ENCODE data around the gene RGS7BP.
"Not testable (repeated sequence)": the region's sequence is repeated elsewhere in the genome, so short reads cannot be mapped to it uniquely, and the experiment has no call there.

Gene RGS7BP

GRCh38 chr5:64518793-64519192 is 13.0 kb downstream of the RGS7BP start:
- Mint-ChIP-seq H3K27ac (no peak overlapping the region), H3K9me3 (no peaks in the 10 kb centered on the region), H3K4me3 (no peak overlapping the region), H3K36me3 (ENCODE audit: low read depth) (no peaks in the 10 kb centered on the region), H3K4me1 (ENCODE audit: low read depth) (no peaks in the 10 kb centered on the region), H3K27me3 (no peaks in the 10 kb centered on the region)

- H3K4me3 Mint-ChIP-seq, result no peak overlapping the region
- H3K36me3 Mint-ChIP-seq (ENCODE audit: low read depth), result no peaks in the 10 kb centered on the region
- no peaks in the 10 kb centered on the region for H3K9me3 Mint-ChIP-seq
- H3K4me1 Mint-ChIP-seq (ENCODE audit: low read depth), result no peaks in the 10 kb centered on the region
- no peak overlapping the region for H3K27ac Mint-ChIP-seq
- no peaks in the 10 kb centered on the region for H3K27me3 Mint-ChIP-seq
These were observed 13.4 kb downstream of the RGS7BP start for GRCh38 chr5:64519263-64519662.

- H3K4me3 Mint-ChIP-seq, result no peak overlapping the region
- no peaks in the 10 kb centered on the region for H3K27me3 Mint-ChIP-seq
- no peak overlapping the region for H3K27ac Mint-ChIP-seq
- H3K4me1 Mint-ChIP-seq (ENCODE audit: low read depth), result no peaks in the 10 kb centered on the region
- no peaks in the 10 kb centered on the region for H3K9me3 Mint-ChIP-seq
- no peaks in the 10 kb centered on the region for H3K36me3 Mint-ChIP-seq (ENCODE audit: low read depth)
These were observed 21.1 kb downstream of the RGS7BP start for GRCh38 chr5:64526734-64527439.

GRCh38 chr5:64530076-64530475 is 24.3 kb downstream of the RGS7BP start:
- H3K27ac Mint-ChIP-seq, result no peak overlapping the region
- H3K4me3 Mint-ChIP-seq, result no peak overlapping the region
- H3K4me1 Mint-ChIP-seq (ENCODE audit: low read depth), result no peaks in the 10 kb centered on the region

GRCh38 chr5:64532212-64532611 is 26.4 kb downstream of the RGS7BP start:
- H3K27ac Mint-ChIP-seq, result no peak overlapping the region
- H3K36me3 Mint-ChIP-seq (ENCODE audit: low read depth), result no peaks in the 10 kb centered on the region
- no peaks in the 10 kb centered on the region for H3K9me3 Mint-ChIP-seq
- H3K4me1 Mint-ChIP-seq (ENCODE audit: low read depth), result no peaks in the 10 kb centered on the region
- H3K27me3 Mint-ChIP-seq, result no peaks in the 10 kb centered on the region
- H3K4me3 Mint-ChIP-seq, result no peak overlapping the region

More at GRCh38 chr5:64530076-64530475, 24.3 kb downstream of the RGS7BP start:
- Mint-ChIP-seq H3K9me3 (no peaks in the 10 kb centered on the region), H3K36me3 (ENCODE audit: low read depth) (no peaks in the 10 kb centered on the region), H3K27me3 (no peaks in the 10 kb centered on the region)

- Mint-ChIP-seq H3K9me3 (no peaks in the 10 kb centered on the region), H3K27ac (no peak overlapping the region), H3K4me3 (no peak overlapping the region), H3K36me3 (ENCODE audit: low read depth) (no peaks in the 10 kb centered on the region), H3K4me1 (ENCODE audit: low read depth) (no peaks in the 10 kb centered on the region), H3K27me3 (no peaks in the 10 kb centered on the region)
These were observed 26.8 kb downstream of the RGS7BP start for GRCh38 chr5:64532657-64533056.

GRCh38 chr5:64534033-64534432 is 28.2 kb downstream of the RGS7BP start:
- Mint-ChIP-seq H3K27ac (no peak overlapping the region), H3K4me1 (ENCODE audit: low read depth) (no peaks in the 10 kb centered on the region), H3K27me3 (no peaks in the 10 kb centered on the region), H3K4me3 (no peak overlapping the region), H3K36me3 (ENCODE audit: low read depth) (no peaks in the 10 kb centered on the region), H3K9me3 (no peaks in the 10 kb centered on the region)

GRCh38 chr5:64557911-64558310 is 52.1 kb downstream of the RGS7BP start:
- Mint-ChIP-seq H3K9me3 (peaks cover 8% of the 10 kb centered on the region), H3K27ac (no peak overlapping the region), H3K36me3 (ENCODE audit: low read depth) (no peaks in the 10 kb centered on the region), H3K4me1 (ENCODE audit: low read depth) (no peaks in the 10 kb centered on the region), H3K27me3 (no peaks in the 10 kb centered on the region), H3K4me3 (no peak overlapping the region)

- not testable (repeated sequence) for H3K27me3 Mint-ChIP-seq; H3K27ac Mint-ChIP-seq; H3K4me3 Mint-ChIP-seq; H3K36me3 Mint-ChIP-seq (ENCODE audit: low read depth); H3K4me1 Mint-ChIP-seq (ENCODE audit: low read depth); H3K9me3 Mint-ChIP-seq
These were observed 52.8 kb downstream of the RGS7BP start for GRCh38 chr5:64558641-64559040.

- Mint-ChIP-seq H3K4me1 (ENCODE audit: low read depth) (no peaks in the 10 kb centered on the region), H3K27me3 (peaks cover 14% of the 10 kb centered on the region), H3K27ac (no peak overlapping the region), H3K36me3 (ENCODE audit: low read depth) (no peaks in the 10 kb centered on the region), H3K9me3 (no peaks in the 10 kb centered on the region), H3K4me3 (no peak overlapping the region)
These were observed 60.6 kb downstream of the RGS7BP start for GRCh38 chr5:64566310-64566916.

GRCh38 chr5:64569858-64570257 is 64.0 kb downstream of the RGS7BP start:
- H3K36me3 Mint-ChIP-seq (ENCODE audit: low read depth), result no peaks in the 10 kb centered on the region
- H3K9me3 Mint-ChIP-seq, result no peaks in the 10 kb centered on the region
- no peaks in the 10 kb centered on the region for H3K4me1 Mint-ChIP-seq (ENCODE audit: low read depth)
- no peak overlapping the region for H3K27ac Mint-ChIP-seq
- no peak overlapping the region for H3K4me3 Mint-ChIP-seq
- peaks cover 18% of the 10 kb centered on the region for H3K27me3 Mint-ChIP-seq

- Mint-ChIP-seq H3K27ac (no peak overlapping the region), H3K4me3 (no peak overlapping the region), H3K27me3 (peaks cover 18% of the 10 kb centered on the region), H3K4me1 (ENCODE audit: low read depth) (no peaks in the 10 kb centered on the region), H3K9me3 (no peaks in the 10 kb centered on the region), H3K36me3 (ENCODE audit: low read depth) (no peaks in the 10 kb centered on the region)
These were observed 64.7 kb downstream of the RGS7BP start for GRCh38 chr5:64570395-64570996.

- Mint-ChIP-seq H3K27me3 (peaks cover 19% of the 10 kb centered on the region), H3K36me3 (ENCODE audit: low read depth) (no peaks in the 10 kb centered on the region)
These were observed 69.7 kb downstream of the RGS7BP start for GRCh38 chr5:64575561-64575960.

GRCh38 chr5:64576250-64576649 is 70.4 kb downstream of the RGS7BP start:
- H3K4me3 Mint-ChIP-seq, result no peak overlapping the region

More at GRCh38 chr5:64575561-64575960, 69.7 kb downstream of the RGS7BP start:
- H3K4me1 Mint-ChIP-seq (ENCODE audit: low read depth), result no peaks in the 10 kb centered on the region
- H3K27ac Mint-ChIP-seq, result no peak overlapping the region
- no peaks in the 10 kb centered on the region for H3K9me3 Mint-ChIP-seq
- no peak overlapping the region for H3K4me3 Mint-ChIP-seq

GRCh38 chr5:64585646-64586045 is 79.8 kb downstream of the RGS7BP start:
- Mint-ChIP-seq H3K36me3 (ENCODE audit: low read depth) (no peaks in the 10 kb centered on the region), H3K4me3 (no peak overlapping the region), H3K9me3 (no peaks in the 10 kb centered on the region), H3K27ac (no peak overlapping the region), H3K4me1 (ENCODE audit: low read depth) (no peaks in the 10 kb centered on the region), H3K27me3 (peaks cover 23% of the 10 kb centered on the region)

More at GRCh38 chr5:64576250-64576649, 70.4 kb downstream of the RGS7BP start:
- H3K9me3 Mint-ChIP-seq, result no peaks in the 10 kb centered on the region
- H3K27me3 Mint-ChIP-seq, result peaks cover 19% of the 10 kb centered on the region
- no peaks in the 10 kb centered on the region for H3K4me1 Mint-ChIP-seq (ENCODE audit: low read depth)
- H3K27ac Mint-ChIP-seq, result no peak overlapping the region
- no peaks in the 10 kb centered on the region for H3K36me3 Mint-ChIP-seq (ENCODE audit: low read depth)

Data from stimulated activated naive CD8-positive, alpha-beta T cell treated with anti-CD3 and anti-CD28 coated beads, Interleukin-15, Interleukin-2, amounts not matched to agents 100 ng/mL and 50 ng/mL, for 24 hours (primary cell).